Glutamatergic neuron (in vitro differentiated cells): ENCODE results near the gene SYTL2. TPM values are rescaled to one million over a fixed set of nuclear protein-coding genes. Genes with fewer than 3 reads are reported as not detected.

Experiments
- DNase-seq: peaks from one replicate; pipeline ENCODE4 v3.0.0; 2022
- H3K27ac Mint-ChIP-seq: one replicate; pipeline ENCODE4 v1.8.0; 2020; ENCODE audit warnings: mild to moderate bottlenecking, mixed read lengths, inconsistent platforms; ENCODE audit not compliant: unreplicated experiment
- H3K27me3 Mint-ChIP-seq: one replicate; pipeline ENCODE4 v1.8.0; 2020; ENCODE audit warnings: mild to moderate bottlenecking, moderate library complexity, mixed read lengths, inconsistent platforms; ENCODE audit not compliant: unreplicated experiment
- H3K36me3 Mint-ChIP-seq: one replicate; pipeline ENCODE4 v1.8.0; 2020; ENCODE audit warnings: mild to moderate bottlenecking, mixed read lengths, inconsistent platforms; ENCODE audit not compliant: unreplicated experiment
- H3K4me1 Mint-ChIP-seq: one replicate; pipeline ENCODE4 v1.8.0; 2020; ENCODE audit warnings: mild to moderate bottlenecking, low read depth, mixed read lengths, inconsistent platforms; ENCODE audit not compliant: unreplicated experiment
- H3K4me3 Mint-ChIP-seq: one replicate; pipeline ENCODE4 v1.8.0; 2020; ENCODE audit warnings: mild to moderate bottlenecking, mixed read lengths, inconsistent platforms; ENCODE audit not compliant: unreplicated experiment
- H3K9me3 Mint-ChIP-seq: one replicate; pipeline ENCODE4 v1.8.0; 2020; ENCODE audit warnings: mild to moderate bottlenecking, moderate library complexity, mixed read lengths, inconsistent platforms; ENCODE audit not compliant: unreplicated experiment
- CTCF ChIP-seq: fragments of 200-600 bp; sonication (generic); IDR thresholded peaks from one replicate; pipeline ENCODE4 v1.5.0; 2021; ENCODE audit not compliant: partially characterized antibody, unreplicated experiment
- total RNA-seq: library from RNA; stranded (reverse); fragmentation: NEBNext Ultra II Directional; extraction: Animal tissue kit (Norgen Biotek cat#: 25700); gene quantifications from one replicate; pipeline ENCODE4 v1.2.1, GENCODE V29; 2021; ENCODE audit not compliant: unreplicated experiment

SYTL2 gene
- total RNA-seq, 1 donor from 2014 or later: 4.0 TPM

GRCh38 chr11:85712953-85713352, 98.0 kb downstream of the SYTL2 start:
- TF ChIP-seq CTCF: no peak
- no peak overlapping the region for H3K4me3 Mint-ChIP-seq
- H3K27ac Mint-ChIP-seq: no peak overlapping the region
- no peaks in the 10 kb centered on the region for H3K4me1 Mint-ChIP-seq
- H3K27me3 Mint-ChIP-seq: no peaks in the 10 kb centered on the region
- H3K36me3 Mint-ChIP-seq: no peaks in the 10 kb centered on the region
- no peaks in the 10 kb centered on the region for H3K9me3 Mint-ChIP-seq
- DNase-seq: no peak

- Mint-ChIP-seq H3K9me3 (no peaks in the 10 kb centered on the region), H3K36me3 (no peaks in the 10 kb centered on the region), H3K4me1 (no peaks in the 10 kb centered on the region), H3K27ac (no peak overlapping the region), H3K4me3 (no peak overlapping the region), H3K27me3 (no peaks in the 10 kb centered on the region)
- no peak for DNase-seq
- TF ChIP-seq CTCF: no peak
These were observed 100.0 kb downstream of the SYTL2 start for GRCh38 chr11:85710917-85711316.

GRCh38 chr11:85709941-85710702, 100.8 kb downstream of the SYTL2 start:
- H3K27me3 Mint-ChIP-seq: no peaks in the 10 kb centered on the region

DNA sequence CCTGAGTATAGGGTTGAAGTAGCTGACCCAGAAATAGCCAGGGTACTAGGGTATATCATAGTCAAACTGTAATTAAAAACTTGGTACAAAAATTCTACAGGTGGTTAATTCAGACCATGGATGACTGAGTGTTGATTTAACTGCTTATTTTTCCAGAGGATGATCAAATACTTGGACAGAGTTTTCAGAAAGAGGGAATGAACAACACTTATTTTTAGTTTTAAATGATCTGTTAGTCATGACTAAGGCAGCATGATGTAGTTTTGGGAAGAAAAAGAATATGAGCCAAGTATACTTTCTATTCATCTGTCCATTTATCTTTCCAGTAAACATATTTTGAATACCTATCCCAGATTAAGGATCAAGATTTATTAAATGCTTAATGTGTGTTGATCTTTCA, 105.1 kb downstream of the SYTL2 start:
- no peak for TF ChIP-seq CTCF
- DNase-seq: no peak
- no peaks in the 10 kb centered on the region for H3K36me3 Mint-ChIP-seq
- H3K27me3 Mint-ChIP-seq: no peaks in the 10 kb centered on the region
- no peak overlapping the region for H3K4me3 Mint-ChIP-seq
- H3K4me1 Mint-ChIP-seq: no peaks in the 10 kb centered on the region
- H3K27ac Mint-ChIP-seq: no peak overlapping the region
- H3K9me3 Mint-ChIP-seq: no peaks in the 10 kb centered on the region

More at GRCh38 chr11:85709941-85710702, 100.8 kb downstream of the SYTL2 start:
- Mint-ChIP-seq H3K36me3 (no peaks in the 10 kb centered on the region), H3K9me3 (no peaks in the 10 kb centered on the region), H3K4me3 (no peak overlapping the region), H3K27ac (no peak overlapping the region), H3K4me1 (no peaks in the 10 kb centered on the region)
- no peak for DNase-seq
- TF ChIP-seq CTCF: no peak

DNA sequence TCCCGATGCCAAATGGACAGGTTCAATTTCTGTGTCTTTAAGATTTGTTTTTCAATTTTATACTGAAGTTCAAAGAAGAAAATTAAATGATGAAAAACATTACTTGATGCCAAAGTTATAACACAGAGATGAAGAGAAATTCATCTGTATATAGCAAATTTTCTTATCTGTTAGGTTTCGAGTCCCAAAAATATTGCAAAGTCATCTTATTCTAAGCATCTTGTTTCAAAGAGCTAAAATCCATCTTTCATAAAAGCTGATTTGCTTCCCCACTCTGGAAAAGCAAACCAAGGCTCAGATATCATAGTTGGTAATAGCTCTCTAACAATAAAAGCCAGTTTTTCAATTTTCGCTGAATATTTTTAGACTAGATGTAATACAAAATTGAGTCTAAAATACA, 106.0 kb downstream of the SYTL2 start:
- Mint-ChIP-seq H3K27ac (no peak overlapping the region), H3K27me3 (no peaks in the 10 kb centered on the region), H3K4me3 (no peak overlapping the region), H3K4me1 (no peaks in the 10 kb centered on the region), H3K36me3 (no peaks in the 10 kb centered on the region), H3K9me3 (no peaks in the 10 kb centered on the region)
- DNase-seq: no peak
- TF ChIP-seq CTCF: no peak
